Hematopoietic multipotent progenitor cell treated with erythropoietin and hydrocortisone succinate and interleukin-3 and kit ligand, for 15 days (in vitro differentiated cells): ENCODE data around the gene LPCAT3.

ENCODE experiments used
- DNase-seq: peaks from one replicate; pipeline ENCODE4 v3.0.0-alpha.2; 2015; ENCODE audit warnings: low spot score

Gene LPCAT3

DNA sequence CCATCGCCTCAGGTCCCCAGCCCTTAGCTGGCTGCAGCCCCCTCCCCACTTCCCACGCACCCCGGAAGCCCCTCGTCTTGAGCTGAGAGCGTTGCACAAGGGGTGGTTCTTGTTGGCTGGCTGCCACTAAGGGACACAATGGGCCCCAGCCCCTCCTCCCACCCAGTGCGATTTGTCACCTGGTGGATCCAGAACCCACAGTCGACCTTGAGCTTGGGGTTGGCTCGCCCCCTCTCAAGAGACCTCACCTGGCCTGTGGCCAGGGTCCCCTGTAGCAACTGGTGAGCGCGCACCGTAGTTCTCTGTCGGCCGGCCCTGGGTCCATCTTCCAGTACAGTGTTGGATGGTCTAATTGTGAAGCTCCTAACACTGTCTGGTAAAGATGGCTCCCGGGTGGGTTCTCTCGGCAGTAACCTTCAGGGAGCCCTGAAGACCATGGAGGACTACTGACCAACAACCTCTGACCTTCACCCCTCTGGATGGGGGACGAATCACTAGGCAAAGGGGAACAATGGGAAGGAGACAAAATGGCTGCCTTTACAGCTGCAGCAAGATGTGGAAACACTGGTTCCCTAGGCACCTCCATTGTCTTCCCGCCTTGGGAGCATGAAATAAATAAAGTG is 54.4 kb downstream of the LPCAT3 start:
- DNase-seq, result no peak

DNA sequence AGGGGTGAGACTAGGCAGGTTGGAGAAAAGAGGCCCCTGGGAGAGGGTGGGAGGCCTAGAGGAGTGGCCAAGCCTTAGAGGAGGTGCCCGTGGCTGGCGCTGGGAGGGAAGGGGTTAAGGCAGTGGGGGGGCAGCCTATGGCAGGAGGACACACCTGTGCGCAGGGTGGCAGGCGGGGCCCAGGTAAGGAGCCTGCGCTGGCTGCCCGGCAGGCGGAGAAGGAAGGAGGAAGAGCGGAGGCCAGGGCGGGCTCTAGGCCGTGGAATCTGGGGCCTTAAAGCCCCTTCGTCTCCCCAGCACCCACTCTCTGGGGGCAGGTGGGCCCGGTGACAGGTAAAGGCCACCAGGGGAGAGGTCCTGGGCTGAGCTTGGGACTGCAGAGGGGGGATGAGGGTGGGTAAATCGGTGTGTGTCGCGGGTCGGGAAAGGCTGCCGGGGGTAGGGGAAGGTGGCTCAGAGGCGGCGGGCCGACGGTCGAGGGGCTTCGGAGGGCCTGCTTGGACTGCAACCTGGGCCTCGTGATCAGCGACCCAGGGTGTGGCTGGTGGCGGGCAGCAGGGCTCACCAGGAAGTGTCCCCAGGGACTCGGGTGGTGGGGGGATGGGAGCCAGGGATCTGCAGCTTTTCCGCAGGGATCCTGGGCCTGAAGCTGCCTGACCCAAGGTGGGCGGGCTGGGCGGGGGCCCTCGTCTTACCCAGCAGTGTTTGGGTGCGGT is 55.1 kb downstream of the LPCAT3 start:
- DNase-seq, result no peak

DNA sequence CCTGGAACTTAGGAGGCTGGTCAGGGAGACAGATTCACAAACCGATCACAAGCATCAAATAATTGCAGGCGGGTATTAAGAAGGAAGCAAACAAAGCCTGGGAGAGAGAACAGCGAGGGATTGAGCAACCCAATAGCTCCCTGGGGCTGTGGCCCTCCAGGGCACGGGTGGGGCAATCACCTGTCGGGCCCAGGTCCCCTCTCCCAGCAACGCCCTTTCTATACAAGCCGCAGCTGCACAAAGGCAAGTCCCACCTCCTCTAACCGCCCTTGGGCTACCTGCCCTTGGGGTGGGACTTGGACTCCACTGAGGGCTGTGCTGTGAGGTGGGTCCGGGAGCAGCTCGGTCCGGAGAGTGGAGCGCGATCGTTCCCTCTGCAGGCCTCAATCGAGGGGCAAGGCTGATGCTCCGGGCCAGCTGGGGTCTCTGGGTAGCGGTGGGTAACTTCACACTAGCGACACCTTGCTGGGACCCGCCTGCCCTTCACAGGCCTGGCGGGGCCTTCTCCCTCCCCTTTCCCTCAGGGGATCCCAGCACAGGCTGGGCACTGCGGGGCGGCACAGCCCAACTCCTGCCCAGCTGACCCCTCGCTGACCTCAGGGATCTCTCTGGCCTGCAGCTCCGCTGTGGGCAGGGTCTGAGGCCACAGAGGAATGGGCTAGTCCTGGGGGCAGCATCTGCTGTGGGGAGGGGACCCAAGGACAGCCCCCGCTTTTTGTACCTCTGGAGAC is 55.8 kb downstream of the LPCAT3 start:
- DNase-seq, result no peak

DNA sequence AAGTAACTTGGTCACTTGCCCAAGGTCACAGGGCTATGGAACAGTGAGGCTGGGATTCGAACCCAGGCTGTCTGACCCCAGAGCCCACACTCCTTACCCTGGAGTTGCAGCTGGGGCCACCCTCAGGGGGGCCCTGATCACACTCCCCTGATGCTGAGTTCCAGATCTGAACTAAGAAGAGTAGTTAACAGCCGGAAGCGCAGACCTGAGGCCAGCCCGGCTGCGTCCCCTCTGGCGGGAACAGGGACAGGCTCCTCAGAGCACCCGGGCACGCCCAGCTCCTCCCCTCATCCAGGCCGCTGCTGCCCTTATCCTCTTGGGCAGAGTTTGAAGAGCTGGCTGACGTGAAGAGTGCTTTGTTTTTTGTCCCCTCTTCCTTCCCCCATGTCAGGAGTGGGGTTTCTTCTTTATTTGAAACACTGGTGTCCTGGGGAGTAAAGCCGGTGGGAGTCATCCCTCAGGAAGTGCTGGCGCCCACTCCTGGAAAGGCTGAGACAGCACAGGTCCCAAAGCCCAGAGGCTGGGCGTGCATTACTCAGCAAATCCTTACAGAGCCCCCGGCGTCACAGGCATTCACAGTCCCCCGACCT is 56.5 kb downstream of the LPCAT3 start:
- DNase-seq, result peak; percentile 83

DNA sequence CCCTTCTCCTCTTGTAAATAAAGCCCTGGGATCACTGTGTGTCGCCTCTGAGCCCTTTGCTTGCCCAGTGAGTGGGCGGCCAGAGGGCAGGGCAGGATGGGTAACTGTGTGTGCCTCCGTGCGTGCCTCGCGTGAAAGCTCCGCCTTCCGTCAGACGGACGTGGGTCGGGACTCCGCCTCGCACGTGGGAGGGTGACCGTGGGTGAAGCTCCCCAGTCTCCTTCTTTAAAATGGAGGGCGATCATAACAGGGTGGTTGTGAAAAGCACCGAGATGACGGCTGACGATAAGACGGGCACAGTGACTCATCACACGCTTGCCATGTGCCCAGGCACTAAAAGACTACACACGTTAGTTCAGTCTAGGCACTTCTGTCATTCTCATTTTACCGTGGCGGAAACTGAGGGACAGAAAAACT is 57.0 kb downstream of the LPCAT3 start:
- peak; percentile 94 for DNase-seq

DNA sequence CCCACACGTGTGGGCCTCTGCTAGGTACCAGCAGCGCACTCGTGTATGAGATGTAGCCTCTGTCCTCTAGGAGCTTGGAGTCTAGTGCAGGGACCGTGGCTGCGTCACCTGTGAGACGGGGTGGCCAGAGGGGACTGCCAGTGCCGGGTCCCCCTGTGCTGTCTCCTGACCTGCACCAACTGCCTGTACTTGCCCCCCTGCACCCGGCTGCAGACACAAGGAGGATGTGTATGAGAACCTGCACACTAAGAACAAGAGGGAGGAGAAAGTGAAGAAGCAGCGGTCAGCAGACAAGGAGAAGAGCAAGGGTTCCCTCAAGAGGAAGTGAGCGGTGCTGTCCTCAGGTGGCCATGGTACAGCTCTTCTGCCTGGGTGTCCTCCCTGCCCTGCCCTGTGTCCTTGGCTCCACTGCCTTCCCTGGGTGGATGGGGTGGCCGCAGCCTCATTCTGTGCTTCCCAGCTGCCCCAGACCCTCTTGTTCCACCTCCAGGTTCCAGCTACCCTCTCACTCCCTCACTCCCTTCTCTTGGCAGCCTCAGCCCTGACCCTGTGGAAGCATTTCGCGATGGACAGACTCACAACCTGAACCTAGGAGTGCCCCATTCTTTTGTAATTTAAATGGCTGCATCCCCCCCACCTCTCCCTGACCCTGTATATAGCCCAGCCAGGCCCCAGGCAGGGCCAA is 57.5 kb downstream of the LPCAT3 start:
- peak; percentile 53 for DNase-seq

DNA sequence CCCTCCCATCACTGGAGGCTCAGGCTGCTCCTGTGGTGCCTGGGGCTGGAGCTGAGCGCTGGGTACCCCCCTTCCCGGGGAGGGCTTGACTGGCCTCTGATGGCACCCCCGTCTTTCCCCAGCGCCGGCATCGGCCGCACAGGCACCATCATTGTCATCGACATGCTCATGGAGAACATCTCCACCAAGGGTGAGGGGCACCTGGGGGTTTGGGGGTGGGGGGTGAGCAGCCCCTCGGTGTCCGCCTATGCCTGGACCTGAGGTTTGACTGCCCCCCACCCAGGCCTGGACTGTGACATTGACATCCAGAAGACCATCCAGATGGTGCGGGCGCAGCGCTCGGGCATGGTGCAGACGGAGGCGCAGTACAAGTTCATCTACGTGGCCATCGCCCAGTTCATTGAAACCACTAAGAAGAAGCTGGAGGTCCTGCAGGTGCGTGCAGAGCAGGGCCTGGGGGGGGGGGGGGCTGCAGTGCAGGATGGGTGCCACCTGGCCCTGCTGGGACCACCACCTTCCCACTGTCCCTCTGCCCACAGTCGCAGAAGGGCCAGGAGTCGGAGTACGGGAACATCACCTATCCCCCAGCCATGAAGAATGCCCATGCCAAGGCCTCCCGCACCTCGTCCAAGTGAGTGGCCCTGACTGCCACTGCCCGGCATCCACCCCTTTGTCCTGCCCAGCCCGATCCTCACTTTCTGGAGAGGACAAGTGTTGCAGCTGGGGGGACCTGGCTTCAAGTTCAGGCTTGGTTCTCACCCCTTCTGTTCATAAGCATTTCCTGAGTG is 58.3 kb downstream of the LPCAT3 start:
- no peak for DNase-seq

DNA sequence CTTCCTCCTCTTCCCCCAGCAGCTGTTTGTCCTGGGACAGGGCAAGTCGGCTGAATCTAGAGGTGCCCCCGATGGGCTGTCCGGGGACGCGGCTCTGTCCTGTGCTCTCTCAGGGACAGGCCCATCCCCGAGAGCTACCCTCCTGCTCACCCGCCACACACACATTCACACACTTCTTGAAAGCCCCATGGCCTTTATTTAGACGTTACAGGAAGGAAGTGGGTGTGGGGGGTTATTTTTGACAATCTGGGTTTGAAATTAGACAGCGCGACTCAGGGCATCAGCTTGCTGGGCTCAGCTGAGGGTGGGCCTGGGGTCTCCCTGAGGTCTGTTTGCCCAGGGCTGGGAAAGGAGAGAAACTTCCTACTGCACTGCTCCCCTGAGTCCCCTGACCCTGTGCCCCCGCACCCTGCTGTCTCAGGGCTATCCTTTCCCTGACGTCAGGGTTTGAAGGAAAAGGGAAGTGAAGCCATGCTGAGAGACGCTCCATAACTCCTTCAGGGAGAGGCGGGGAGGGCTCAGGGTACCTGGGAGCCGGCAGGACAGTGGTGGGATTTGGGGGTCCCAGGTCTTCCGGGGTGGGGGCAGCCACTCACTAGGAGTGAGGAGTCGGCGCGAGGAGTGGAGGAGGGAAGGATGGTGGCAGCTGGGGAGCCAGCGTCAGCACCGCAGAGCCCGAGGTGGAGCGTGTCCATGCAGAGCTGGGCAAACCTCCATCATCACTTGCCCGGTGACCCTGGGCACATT is 59.0 kb downstream of the LPCAT3 start:
- DNase-seq, result no peak

DNA sequence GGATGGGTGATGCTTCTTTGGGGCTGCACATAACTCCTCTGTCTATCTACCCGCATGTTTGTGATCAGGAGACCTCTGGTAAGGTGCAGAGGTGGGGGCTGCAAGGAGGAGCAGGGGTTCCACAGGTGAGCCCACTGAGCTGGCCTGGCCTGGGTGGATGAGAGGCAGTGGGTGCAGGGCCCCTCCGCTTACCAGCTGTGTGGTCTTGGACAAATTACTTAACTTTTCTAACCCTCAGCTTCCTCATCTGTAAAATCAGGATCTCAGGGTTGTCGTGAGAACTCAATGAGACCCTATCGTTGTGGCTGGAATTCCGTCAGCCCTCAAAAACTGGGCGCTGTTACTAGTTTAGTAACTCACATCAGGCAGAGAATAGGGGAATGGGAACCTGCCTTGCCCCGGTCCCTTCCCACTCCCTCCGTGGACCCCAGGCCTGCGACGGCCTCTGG is 59.6 kb downstream of the LPCAT3 start:
- no peak for DNase-seq

DNA sequence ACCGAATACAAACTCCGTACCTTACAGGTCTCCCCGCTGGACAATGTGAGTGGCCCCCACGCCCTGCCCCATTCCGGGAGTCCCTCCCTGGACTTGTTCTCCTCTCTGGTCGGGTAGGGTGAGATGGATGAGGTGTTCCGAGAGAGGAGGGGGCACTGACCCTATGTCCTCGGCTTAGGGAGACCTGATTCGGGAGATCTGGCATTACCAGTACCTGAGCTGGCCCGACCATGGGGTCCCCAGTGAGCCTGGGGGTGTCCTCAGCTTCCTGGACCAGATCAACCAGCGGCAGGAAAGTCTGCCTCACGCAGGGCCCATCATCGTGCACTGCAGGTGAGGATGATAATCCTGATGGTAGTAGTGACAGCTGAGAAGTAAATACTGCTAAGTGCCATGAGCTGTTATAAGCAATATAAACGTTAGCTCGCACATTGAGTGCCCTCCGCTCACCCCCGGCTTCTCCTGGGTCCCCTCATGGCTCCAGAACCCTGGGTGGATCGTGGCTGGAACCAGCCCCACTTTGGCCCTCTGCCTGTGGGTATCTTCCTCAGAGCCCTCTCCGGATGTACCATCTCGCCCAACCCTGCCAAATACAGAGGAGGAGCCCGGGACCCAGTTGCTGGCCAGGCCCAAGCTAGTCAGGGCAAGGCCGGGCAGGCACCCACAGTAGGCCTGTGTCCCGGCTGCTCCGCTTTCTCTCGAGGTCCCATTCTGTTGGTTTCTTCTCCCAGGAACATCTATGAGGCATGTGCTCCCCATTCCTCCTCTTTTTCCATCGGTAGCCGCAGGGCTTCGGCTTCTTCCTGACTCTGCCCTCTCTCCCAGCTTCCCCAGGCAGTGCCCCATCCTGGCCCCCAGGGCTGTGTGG is 60.3 kb downstream of the LPCAT3 start:
- no peak for DNase-seq

DNA sequence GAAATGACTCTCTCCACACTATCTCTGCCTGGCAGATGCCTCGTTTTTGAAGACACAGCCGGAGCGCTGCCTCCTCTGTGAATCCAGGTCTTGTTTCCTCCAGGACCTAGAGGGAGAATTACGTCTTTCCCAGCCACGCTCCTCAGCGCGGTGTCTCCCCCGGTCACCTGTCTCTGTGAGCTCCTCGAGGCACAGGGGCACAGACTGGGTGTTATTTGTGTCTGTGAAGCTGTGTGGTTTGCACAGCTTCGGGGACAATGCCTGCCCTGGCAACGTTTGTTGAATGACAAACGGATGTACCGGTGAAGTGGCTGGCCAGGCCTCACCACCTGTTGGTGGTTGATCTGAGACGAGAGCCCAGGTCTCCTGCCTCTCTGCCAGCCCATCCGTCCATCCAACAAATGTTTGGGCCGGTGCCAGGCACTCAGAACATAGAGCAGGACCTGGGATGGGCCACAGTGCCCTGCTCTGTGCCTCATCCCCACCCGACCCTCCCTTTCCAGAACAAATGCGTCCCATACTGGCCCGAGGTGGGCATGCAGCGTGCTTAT is 61.0 kb downstream of the LPCAT3 start:
- no peak for DNase-seq

DNA sequence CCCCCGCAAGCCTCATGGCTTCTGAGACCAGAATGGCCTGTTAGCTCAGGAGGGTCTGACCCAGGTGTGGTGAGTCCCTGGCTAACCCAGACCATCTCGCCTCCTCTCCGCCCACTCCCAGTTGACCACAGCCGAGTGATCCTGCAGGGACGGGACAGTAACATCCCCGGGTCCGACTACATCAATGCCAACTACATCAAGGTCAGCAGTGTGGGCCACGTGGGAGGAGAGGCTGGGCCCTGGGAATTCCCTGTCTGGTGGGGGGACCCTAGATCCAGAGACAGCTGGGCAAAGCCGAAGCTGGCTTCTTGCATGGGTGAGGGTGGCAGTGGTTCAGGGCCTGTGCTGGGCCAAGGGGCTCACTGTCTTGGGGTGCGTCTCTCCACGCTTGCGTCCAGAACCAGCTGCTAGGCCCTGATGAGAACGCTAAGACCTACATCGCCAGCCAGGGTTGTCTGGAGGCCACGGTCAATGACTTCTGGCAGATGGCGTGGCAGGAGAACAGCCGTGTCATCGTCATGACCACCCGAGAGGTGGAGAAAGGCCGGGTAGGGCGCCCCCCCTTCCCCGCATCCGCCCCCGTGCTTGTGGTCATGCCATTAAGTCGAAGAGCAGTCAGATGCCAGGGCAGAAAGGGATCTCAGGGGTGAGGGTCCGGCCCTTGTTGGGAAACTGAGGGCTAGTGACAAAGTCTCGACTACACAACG is 62.1 kb downstream of the LPCAT3 start:
- DNase-seq, result no peak

DNA sequence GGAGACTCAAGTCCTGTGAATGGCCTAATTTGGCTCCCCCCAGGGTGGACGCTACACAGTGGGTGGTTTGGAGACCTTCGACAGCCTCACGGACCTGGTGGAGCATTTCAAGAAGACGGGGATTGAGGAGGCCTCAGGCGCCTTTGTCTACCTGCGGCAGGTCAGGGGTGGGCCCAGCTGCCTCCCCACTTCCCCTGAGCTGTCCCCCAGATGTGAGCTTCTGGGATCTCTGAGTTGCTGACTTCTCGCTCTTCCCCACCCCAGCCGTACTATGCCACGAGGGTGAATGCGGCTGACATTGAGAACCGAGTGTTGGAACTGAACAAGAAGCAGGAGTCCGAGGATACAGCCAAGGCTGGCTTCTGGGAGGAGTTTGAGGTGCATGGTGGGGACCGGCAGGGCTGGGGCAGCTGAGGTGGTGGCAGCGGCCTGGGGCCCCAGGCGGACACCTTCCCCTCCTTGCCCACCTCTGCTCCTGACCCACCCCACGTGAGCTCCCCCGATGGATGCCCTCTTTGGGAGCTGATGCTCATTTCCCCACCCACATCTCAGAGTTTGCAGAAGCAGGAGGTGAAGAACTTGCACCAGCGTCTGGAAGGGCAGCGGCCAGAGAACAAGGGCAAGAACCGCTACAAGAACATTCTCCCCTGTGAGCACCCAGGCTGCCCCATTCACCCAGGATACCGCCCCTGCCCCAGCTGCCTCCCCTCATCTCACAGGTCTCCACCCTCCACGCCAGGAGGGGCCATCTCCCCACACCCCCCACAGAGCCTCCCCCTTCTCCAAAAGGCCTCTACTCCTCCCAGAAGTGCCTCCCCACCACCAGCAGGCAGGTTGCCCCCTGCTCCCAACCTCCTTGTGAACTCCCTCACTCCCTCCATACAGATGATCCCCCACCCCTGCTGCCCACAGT is 62.9 kb downstream of the LPCAT3 start:
- no peak for DNase-seq

DNA sequence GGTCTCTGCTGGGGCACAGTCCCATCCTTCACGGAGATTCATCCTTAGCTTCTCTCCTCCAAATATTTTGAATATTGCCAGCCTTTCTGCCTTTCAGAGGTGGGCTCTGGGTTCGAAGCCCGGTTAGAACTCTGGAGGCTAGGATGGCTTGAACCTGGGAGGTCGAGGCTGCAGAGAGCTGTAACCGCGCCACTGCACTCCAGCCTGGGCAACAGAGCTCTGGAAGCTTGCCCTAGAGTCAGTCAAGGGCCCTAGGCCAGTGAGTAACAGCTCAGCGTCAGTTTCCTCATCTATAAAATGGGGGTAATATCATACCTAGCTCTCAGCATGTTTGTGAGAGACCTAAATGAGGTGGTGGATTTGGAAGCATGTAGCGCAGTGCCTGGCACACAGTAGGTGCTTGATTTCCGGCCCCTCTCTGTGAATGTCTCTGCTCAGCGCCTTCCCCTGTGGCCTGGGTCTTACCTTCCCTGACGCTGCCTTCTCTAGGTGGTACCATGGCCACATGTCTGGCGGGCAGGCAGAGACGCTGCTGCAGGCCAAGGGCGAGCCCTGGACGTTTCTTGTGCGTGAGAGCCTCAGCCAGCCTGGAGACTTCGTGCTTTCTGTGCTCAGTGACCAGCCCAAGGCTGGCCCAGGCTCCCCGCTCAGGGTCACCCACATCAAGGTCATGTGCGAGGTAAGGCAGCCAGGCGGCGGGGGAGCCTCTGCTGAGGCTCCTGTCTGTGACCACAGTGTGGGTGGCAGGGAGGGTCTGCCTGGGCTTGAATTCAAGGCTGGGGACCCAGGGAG is 63.8 kb downstream of the LPCAT3 start:
- DNase-seq, result no peak

DNA sequence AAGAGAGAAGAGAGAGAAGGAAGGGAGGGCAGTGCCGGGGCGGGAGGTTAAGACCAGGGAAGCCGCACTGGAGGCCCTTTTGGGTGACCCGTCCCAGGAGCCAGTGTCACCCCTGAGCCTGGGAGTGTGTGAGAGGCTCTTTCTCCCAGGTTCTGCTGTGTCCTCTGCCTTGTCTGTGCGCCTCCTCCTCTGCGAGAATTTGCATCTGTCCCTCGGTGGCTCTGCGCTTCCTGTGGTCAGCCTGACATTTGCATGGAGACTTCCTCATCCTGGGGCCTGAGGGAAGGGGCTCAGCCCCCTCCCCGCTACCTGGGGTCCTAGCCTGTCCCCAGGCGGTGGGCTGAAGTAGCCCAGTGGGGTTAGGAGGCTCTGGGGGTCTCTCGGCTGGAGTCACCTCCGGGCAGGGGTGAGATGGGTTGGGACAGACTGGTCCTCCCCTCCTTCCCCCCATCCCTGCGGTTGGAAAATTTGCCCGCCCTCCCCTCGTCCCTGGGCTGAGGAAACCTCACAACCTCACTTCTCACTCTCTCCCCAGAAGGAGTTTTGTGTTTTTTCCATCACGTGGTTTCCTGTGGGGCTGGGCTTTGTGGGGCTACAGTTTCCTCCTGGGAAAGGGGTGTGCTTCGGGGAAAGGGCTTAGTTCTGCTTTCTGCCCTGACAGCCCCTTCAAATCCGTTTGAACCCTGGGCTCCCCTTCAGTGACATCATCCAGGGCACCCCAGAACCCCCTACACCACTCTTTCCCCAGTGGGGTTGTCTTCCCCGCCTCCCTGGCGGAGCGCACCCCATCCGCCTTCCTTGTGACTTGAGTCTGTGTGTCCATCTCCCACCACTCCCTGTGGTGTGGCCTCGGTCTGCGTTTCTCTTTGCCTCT is 64.6 kb downstream of the LPCAT3 start:
- DNase-seq, result no peak
